ENCODE data around the gene SHC3.

Gene SHC3

GRCh38 chr9:89021154-89021803, 157.3 kb downstream of the SHC3 start:
- Histone ChIP-seq H3K4me3 (no peak overlapping the region), H3K27ac (peak overlapping the region in 1 of 2 donors; percentile 73)
- TF ChIP-seq CTCF (IDR thresholded peaks at IDR 0.05), result no peak
- DNase-seq (ENCODE audit: low spot score), result no peak

GRCh38 chr9:89020754-89021153, 157.9 kb downstream of the SHC3 start:
- no peak for TF ChIP-seq CTCF (IDR thresholded peaks at IDR 0.05)
- peak overlapping the region in 1 of 2 donors; percentile 25 for H3K27ac ChIP-seq
- no peak overlapping the region for H3K4me3 ChIP-seq
- no peak for DNase-seq (ENCODE audit: low spot score)

GRCh38 chr9:89015336-89015735, 163.3 kb downstream of the SHC3 start:
- no peak for DNase-seq (ENCODE audit: low spot score)

GRCh38 chr9:89014153-89014552, 164.5 kb downstream of the SHC3 start:
- Histone ChIP-seq H3K4me3 (no peak overlapping the region), H3K27ac (no peak overlapping the region)
- no peak for DNase-seq (ENCODE audit: low spot score)
- TF ChIP-seq CTCF (IDR thresholded peaks at IDR 0.05), result no peak

More at GRCh38 chr9:89015336-89015735, 163.3 kb downstream of the SHC3 start:
- no peak for TF ChIP-seq CTCF (IDR thresholded peaks at IDR 0.05)
- H3K27ac ChIP-seq, result no peak overlapping the region
- H3K4me3 ChIP-seq, result no peak overlapping the region

- TF ChIP-seq CTCF (IDR thresholded peaks at IDR 0.05), result no peak
- H3K27ac ChIP-seq, result no peak overlapping the region
- no peak overlapping the region for H3K4me3 ChIP-seq
- no peak for DNase-seq (ENCODE audit: low spot score)
These were observed 165.0 kb downstream of the SHC3 start for GRCh38 chr9:89013660-89014059.

GRCh38 chr9:89012294-89013042, 166.2 kb downstream of the SHC3 start:
- Histone ChIP-seq H3K4me3 (no peak overlapping the region), H3K27ac (no peak overlapping the region)
- TF ChIP-seq CTCF (IDR thresholded peaks at IDR 0.05), result no peak
- DNase-seq (ENCODE audit: low spot score), result no peak

GRCh38 chr9:89011683-89012082, 166.9 kb downstream of the SHC3 start:
- no peak for TF ChIP-seq CTCF (IDR thresholded peaks at IDR 0.05)

More at GRCh38 chr9:89011683-89012082, 166.9 kb downstream of the SHC3 start:
- no peak overlapping the region for H3K27ac ChIP-seq
- no peak overlapping the region for H3K4me3 ChIP-seq
- no peak for DNase-seq (ENCODE audit: low spot score)
